H4 (cell line): ENCODE results near the gene PDZD7. TPM values are rescaled to one million over a fixed set of nuclear protein-coding genes. Genes with fewer than 3 reads are reported as not detected.

Experiments
- DNase-seq: peaks from one replicate; pipeline ENCODE4 v3.0.0-alpha.2; 2015; ENCODE audit warnings: low spot score
- total RNA-seq: library from RNA; depleted of rRNA; stranded (reverse); fragments of >200 nt; shearing (Covaris generic); gene quantifications from 2 replicates; pipeline ENCODE4 v1.2.3, GENCODE V29; 2014; rRNA removed

The PDZD7 gene
- 0.21 and 0.97 TPM in 2 replicates for total RNA-seq

DNA sequence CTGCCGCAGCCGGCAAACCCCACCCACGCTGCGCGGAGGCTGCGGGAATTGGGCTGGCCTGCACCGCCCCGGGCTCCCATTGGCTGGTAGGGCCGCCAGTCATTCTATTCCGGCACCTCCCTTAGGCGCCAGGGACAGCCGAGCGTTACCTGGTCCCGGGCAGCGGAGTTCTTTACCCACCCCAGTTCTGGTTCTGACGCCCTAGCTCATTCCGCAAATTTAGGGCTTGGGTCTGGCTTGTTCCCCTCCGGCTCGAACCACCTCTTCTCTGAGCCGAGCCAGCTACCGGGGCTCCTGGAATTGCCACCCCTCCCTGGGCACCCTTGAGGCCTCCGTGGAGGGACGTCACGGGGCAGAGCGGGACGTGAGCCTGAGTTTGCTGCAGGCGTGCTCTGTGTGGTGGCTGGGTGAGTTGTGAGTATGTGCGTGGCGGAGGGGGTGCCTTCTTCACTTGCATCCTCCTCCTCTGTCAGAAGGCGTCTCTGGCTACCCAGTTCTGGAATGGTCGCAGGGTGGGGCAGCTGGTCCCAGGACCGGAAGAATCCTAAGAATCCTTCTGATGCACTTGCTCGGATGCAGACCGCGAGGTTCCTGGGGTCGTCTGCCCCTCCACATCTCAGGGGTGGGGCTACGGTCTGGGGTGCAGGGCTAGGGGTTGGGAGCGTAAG lies at the start of gene PDZD7, which contains the start of gene SFXN3:
PDZD7 (minus strand) TSS at position 2 of the 668 bp plus-strand sequence. CDS start 910 bp downstream, outside the sequence.
SFXN3 (plus strand) TSS at position 107 of the 668 bp plus-strand sequence. CDS start 3,461 bp downstream, outside the sequence.
- DNase-seq: peak; percentile 77

DNA sequence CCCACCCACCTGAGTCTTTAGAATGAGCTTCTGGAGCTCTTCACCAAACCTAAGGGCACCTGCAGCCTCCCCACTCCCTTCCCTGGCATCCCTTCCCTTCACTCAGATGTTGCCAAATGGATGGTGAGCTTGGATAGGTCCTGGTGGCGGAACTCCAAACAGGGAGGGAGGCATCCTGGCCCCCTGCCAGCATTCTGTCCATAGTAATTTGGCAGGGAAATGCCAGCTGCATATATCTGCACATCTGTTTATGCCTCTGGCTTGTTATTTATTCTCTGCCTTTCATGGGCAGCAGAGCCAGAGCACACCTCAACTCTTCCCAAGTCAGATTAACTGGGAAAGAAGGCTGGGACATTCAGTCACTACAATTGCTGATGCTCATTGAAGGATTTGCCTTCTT lies 48.9 kb upstream of the PDZD7 start:
- no peak for DNase-seq

GRCh38 chr10:101076630-101077029 lies 45.7 kb upstream of the PDZD7 start:
- DNase-seq: no peak

DNA sequence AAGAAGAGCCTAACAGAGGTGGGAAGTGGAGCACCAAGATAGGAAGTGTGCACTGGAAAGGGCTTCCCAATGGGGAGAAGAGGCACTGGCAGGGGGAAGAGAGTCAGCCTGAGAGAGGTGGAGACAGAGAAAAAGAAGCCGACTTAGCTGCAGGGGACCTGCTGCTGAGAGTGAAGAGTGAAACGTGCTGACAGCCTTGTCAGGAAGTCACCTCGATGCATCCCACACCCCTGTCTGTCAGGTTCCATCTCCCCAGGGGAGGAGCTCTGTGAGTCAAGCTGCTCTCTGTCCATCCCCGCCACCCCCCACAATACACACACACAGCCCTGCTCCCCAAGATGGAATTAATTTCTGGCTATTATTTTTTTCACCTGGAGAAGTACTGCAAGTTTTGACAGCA lies 44.8 kb upstream of the PDZD7 start:
- DNase-seq: no peak

GRCh38 chr10:101073631-101074030 lies 42.7 kb upstream of the PDZD7 start:
- no peak for DNase-seq

DNA sequence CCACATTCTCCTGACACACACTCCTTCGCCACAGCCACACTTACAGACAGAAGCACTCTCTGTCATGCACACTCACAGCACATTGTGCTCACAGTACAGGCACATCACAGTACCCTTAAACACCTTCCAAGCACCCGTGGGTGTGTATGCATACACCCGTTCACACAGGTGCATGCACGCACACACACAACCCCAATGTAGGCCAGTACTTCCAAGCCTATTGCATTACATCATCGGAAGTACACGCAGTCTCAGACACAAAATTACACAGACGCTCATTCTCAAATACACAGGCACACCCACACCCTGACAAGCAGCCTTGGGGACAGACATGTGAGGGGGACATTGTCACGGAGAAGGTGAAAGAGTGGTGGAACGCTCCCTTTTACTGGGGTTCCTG lies 42.0 kb upstream of the PDZD7 start:
- DNase-seq: no peak

- no peak for DNase-seq
These were observed 41.0 kb upstream of the PDZD7 start for GRCh38 chr10:101071885-101072433.

GRCh38 chr10:101071267-101071884 lies 40.4 kb upstream of the PDZD7 start:
- DNase-seq: no peak

- no peak for DNase-seq
These were observed 39.2 kb upstream of the PDZD7 start for GRCh38 chr10:101070098-101070497.

DNA sequence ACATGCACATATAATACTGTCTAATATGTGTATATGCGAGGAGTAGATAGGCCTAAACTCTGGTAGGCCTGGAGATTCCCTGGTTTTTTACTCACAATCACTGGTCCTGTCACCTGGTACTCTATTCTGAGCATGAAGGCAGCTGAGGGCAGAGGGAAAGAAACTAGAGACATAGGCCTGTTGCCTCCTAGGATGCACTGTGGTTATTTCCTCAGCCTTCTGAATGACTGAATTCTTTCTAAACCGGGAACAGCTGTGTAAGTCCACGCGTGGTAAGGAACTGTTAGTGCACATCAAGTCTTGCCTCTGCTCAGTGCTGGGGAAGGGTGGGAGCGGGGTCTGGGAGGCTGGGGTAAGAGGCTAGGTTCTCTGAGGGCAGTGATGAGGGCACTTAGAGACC lies 38.5 kb upstream of the PDZD7 start:
- DNase-seq: no peak

GRCh38 chr10:101067356-101068083 lies 36.6 kb upstream of the PDZD7 start:
- peak; percentile 89 for DNase-seq

DNA sequence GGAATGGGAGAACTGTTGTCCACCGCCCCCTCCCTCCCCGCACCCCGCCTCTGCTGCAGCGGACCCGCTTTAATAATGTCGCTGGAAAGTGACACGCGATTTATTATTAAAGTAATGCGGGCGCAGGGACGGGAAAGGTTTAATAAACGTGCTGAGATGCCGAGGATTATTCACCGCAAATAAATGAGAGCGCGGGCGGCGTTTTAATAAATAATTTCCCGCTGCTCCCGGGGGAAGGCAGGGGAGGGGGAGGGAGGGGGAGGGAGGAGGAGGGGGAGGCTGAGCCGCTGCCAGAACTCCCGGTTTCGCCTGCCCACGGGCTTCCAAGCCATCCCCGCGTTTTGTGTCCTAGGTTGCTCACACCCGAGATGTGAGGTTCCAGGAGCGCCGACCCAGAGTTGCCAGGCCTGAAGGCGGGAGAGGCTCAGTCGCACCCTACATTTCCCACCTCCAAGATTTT lies 36.0 kb upstream of the PDZD7 start:
- no peak for DNase-seq

DNA sequence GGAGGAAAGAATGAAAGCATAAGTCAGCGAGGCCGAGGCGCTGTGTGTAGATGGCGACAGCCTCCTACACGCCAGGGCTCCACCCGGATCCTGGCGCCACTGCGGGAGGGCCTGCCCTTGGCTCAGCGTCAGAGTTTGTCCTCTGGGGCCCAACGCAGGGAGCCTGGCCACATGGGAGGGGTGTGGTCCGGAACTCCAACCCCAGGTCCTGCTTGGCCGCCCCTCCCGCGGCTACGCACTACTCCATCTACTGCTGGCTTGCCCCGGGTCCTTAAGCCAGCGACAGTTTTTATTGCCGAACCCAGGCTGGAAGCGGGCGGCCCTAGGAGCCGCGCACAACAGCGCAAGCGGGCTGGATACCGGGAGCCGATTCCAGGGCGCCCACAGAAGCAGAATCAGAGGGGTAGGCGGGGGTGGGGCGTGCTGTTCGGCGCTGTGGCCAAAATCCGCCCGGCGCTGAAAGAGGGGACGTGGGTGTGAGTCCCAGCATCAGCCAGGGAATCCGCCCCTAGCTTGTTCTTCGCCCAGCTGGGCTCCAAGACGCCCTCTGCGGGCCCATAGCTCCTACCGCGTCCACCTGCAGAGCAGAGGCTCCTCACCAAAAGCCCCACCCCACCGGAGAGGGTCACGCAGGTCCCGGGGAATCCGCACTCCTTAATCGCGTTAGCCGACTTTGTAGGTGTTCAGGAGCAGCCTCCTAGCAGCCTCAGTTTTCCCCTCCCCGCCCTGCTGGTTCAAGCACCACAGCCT lies 35.4 kb upstream of the PDZD7 start:
- DNase-seq: peak; percentile 87

- no peak for DNase-seq
These were observed 34.7 kb upstream of the PDZD7 start for GRCh38 chr10:101065481-101066145.

GRCh38 chr10:101064415-101065030 lies 33.6 kb upstream of the PDZD7 start:
- no peak for DNase-seq

DNA sequence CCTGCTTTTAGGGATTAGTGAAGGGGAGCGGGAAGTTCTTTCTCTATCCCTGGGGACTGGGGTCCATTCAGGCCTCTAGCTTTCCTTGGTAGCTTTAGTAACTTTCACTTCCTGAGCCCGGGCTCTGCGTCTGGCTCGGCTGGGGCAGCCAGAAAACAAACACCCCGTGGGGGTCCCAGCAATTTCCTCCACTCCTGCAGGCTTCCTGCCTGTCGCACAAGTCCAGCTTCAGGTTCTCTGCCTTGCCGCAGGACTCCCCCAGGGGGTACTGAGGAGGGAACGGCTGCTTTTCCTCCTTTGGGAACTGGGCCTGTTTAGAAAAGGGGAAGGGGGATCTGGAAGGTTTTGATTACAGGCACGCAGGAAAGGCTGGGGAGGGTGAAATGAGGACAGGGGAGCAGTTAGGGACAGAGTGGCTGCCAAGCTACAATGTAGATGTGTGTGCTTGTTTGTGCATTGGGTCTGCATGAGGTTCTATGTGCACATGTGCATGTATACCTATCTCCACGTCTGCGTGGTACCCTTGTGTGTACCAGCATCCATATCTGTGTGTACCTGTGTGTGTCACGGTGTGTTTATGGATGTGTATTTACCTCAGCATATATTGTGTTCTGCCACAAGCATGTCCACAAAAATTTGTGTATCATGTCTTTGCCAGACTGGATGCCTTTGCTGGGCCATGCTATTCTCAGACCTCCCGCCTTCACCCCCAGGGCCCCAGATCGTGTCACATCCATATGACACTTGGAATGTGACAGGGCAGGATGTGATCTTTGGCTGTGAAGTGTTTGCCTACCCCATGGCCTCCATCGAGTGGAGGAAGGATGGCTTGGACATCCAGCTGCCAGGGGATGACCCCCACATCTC lies 32.9 kb upstream of the PDZD7 start:
- no peak for DNase-seq

DNA sequence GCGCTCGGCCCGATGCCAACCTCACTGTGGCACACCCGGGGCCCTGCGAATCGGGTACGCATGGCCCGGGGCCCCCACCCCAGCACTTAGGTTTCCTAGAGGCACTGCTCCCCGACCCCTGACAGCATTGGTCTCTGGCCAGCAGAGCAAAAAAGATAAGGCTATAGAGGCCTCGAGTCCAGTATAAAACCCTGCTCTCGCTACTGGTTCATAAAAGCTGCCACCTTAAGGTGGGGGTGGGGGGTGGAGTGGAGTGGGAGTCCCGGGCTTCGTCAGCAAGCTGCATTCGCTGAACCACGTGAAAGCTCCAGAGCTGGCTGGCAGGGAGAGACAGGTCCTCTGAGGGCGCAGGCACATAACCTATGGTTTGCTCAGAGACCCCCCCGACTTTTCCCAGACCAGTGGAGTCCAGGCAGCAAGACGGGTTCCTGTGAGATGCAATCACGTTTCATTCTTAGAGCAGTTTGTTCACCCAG lies 32.2 kb upstream of the PDZD7 start:
- no peak for DNase-seq

DNA sequence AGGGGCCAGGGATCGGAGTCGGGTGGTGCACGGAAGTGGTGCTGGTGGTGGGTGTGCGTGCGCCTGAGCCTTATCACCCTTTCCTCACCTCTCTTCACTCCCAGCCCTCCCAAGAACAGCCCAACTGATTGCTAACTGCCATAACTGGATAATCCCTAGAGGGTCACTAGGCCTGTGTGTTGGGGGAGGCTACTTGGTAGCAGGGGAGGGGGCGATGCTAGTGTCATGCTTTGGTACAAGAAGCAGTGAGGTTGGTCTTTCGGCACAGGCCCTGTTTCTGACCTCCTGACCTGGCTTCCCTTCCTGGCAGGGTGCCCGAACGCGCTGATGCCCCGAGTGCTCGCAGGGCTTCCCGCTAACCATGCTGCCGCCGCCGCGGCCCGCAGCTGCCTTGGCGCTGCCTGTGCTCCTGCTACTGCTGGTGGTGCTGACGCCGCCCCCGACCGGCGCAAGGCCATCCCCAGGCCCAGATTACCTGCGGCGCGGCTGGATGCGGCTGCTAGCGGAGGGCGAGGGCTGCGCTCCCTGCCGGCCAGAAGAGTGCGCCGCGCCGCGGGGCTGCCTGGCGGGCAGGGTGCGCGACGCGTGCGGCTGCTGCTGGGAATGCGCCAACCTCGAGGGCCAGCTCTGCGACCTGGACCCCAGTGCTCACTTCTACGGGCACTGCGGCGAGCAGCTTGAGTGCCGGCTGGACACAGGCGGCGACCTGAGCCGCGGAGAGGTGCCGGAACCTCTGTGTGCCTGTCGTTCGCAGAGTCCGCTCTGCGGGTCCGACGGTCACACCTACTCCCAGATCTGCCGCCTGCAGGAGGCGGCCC lies 31.5 kb upstream of the PDZD7 start:
- DNase-seq: no peak
